Thyroid gland (tissue), 4 donors: Measurements from ENCODE around the gene NTNG1. TPM values are rescaled to one million over a fixed set of nuclear protein-coding genes. Genes with fewer than 3 reads are reported as not detected.

Experiments used
- DNase-seq, 2 donors: peaks; one replicate each; pipeline ENCODE4 v3.0.0-alpha.2; 2019
- H3K27ac ChIP-seq, 3 donors: fragments of 200-600 bp; sonication (generic); 1 replicate in 2 of 3; 2 replicates in 1 of 3; pipeline ENCODE4 v1.5.1; 2016 to 2019; ENCODE audit warnings: mild to moderate bottlenecking in 1 of 3, moderate library complexity in 1 of 3
- H3K27me3 ChIP-seq: fragments of 200-600 bp; sonication (generic); one replicate; pipeline ENCODE4 v1.5.1; 2019
- H3K36me3 ChIP-seq, 2 donors: fragments of 200-600 bp; sonication (generic); one replicate each; pipeline ENCODE4 v1.5.1; 2016 to 2019
- H3K4me1 ChIP-seq, 2 donors: fragments of 200-600 bp; sonication (generic); one replicate each; pipeline ENCODE4 v1.5.1; 2017 to 2019
- H3K4me3 ChIP-seq, 3 donors: fragments of 200-600 bp; sonication (generic); replicated peaks in 1 of 3; 1 replicate in 2 of 3; 2 replicates in 1 of 3; pipeline ENCODE4 v1.5.1; 2016; ENCODE audit warnings: mild to moderate bottlenecking in 1 of 3
- H3K9me3 ChIP-seq: fragments of 200-600 bp; sonication (generic); one replicate; pipeline ENCODE4 v1.5.1; 2017
- CTCF ChIP-seq, 6 experiments: fragments of 200-600 bp in 3 of 6; fragments of 450-650 bp in 3 of 6; sonication (generic) in 3 of 6; IDR thresholded peaks; one replicate each; pipeline ENCODE4 v1.5.1; 2016 to 2019; ENCODE audit warnings: antibody characterized with exemption in 6 of 6, mild to moderate bottlenecking in 2 of 6, inconsistent platforms in 1 of 6, moderate library complexity in 1 of 6
- POLR2A ChIP-seq, 2 donors: fragments of 450-650 bp; IDR thresholded peaks; one replicate each; pipeline ENCODE4 v1.6.1; 2017; ENCODE audit warnings: antibody characterized with exemption in 2 of 2, mild to moderate bottlenecking in 2 of 2, moderate library complexity in 1 of 2
- WGBS, 2 donors: methylation state at CpG; one replicate each; pipeline ENCODE4 v1.1.5; 2017; 5-methylcytosine and 5-hydroxymethylcytosine counted together
- intact Hi-C: fragments of 100-400 bp; cut with DNase I; formaldehyde crosslinking; loops from one replicate; pipeline ENCODE4 v1.15.1; 2023
- total RNA-seq, 4 donors: library from RNA; depleted of rRNA; stranded (reverse); fragments of >200 nt; gene quantifications; one replicate each; pipeline ENCODE4 v1.2.3, GENCODE V29; 2016

NTNG1 gene
- total RNA-seq, 4 donors from 2014 or later: 0.33 to 0.56 (median 0.54) TPM; not detected in 1

- Histone ChIP-seq H3K4me1 (no peaks in the 10 kb centered on the region), H3K27ac (no peak overlapping the region), H3K27me3 (no peaks in the 10 kb centered on the region), H3K36me3 (no peaks in the 10 kb centered on the region), H3K4me3 (no peak overlapping the region), H3K9me3 (no peaks in the 10 kb centered on the region)
- intact Hi-C loops: no loop called here
- DNase-seq: no peak
- WGBS, 2 donors: 72 to 73% methylated on average over 4 of the region's 4 CpGs
- no peak for TF ChIP-seq CTCF (IDR thresholded peaks at IDR 0.05)
- no peak for TF ChIP-seq POLR2A (IDR thresholded peaks at IDR 0.05)
Observed at GRCh38 chr1:107264007-107264406, 123.2 kb downstream of the NTNG1 start.

GRCh38 chr1:107264561-107264960 is 123.7 kb downstream of the NTNG1 start:
- no peak for TF ChIP-seq CTCF (IDR thresholded peaks at IDR 0.05)

GRCh38 chr1:107267489-107267888 is 126.7 kb downstream of the NTNG1 start:
- DNase-seq: no peak
- no peaks in the 10 kb centered on the region for H3K27me3 ChIP-seq
- H3K36me3 ChIP-seq: no peaks in the 10 kb centered on the region
- 60 to 63% methylated on average over 3 of the region's 3 CpGs for WGBS, 2 donors
- no peak overlapping the region for H3K4me3 ChIP-seq
- TF ChIP-seq CTCF (IDR thresholded peaks at IDR 0.05) (no peak), POLR2A (IDR thresholded peaks at IDR 0.05) (no peak)
- no peaks in the 10 kb centered on the region for H3K4me1 ChIP-seq
- no peak overlapping the region for H3K27ac ChIP-seq
- intact Hi-C loops: no loop called here
- no peaks in the 10 kb centered on the region for H3K9me3 ChIP-seq

More at GRCh38 chr1:107264561-107264960, 123.7 kb downstream of the NTNG1 start:
- 74 to 75% methylated on average over 1 of the region's 1 CpG for whole genome bisulfite sequencing, 2 donors
- Histone ChIP-seq H3K27ac (no peak overlapping the region), H3K4me1 (no peaks in the 10 kb centered on the region), H3K36me3 (no peaks in the 10 kb centered on the region), H3K27me3 (no peaks in the 10 kb centered on the region), H3K9me3 (no peaks in the 10 kb centered on the region), H3K4me3 (no peak overlapping the region)
- DNase-seq: no peak
- intact Hi-C loops: no loop called here

DNA sequence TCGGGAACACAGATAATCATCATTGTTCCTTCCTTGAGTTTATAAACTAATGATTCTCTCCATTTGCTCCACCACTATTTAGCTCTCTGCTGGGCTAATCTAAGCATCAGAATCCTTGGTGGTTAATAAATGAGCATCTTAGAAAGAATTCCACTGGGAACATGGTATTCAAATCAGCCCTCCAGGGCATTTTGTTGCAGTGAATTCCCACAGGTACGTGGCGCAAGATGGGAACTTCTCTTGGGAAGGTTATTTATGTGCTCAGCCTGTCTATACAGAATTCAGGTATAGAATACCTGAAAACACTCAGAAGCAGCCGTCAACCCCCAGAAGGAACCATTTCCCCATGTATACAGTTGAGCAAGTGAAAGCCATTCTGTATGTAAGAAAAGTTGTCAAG is 131.5 kb downstream of the NTNG1 start:
- Histone ChIP-seq H3K9me3 (no peaks in the 10 kb centered on the region), H3K27me3 (no peaks in the 10 kb centered on the region), H3K27ac (no peak overlapping the region), H3K36me3 (no peaks in the 10 kb centered on the region), H3K4me1 (no peaks in the 10 kb centered on the region), H3K4me3 (no peak overlapping the region)
- no peak for DNase-seq
- intact Hi-C loops: no loop called here
- TF ChIP-seq POLR2A (IDR thresholded peaks at IDR 0.05): no peak
- no peak for TF ChIP-seq CTCF (IDR thresholded peaks at IDR 0.05)
- 86% methylated on average over 4 of the region's 4 CpGs for WGBS, 2 donors

DNA sequence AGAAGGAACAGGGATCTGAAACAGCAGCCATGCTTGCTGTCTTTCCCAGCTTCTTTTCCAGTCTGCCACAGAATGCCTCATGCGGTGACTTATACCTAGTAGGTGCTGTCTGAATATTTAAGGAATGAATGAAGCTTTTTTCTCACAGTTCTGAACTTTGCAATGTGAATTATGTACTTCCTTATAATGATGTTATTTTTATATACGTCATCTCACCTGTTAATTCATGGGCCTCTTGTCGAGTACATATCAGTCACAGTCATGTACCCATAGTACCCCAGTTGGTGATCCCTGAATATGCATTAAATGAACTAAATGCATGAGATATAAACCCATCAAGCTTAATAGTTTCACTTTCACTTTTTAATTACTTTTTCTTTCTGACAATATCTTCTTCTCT is 132.7 kb downstream of the NTNG1 start:
- Histone ChIP-seq H3K9me3 (no peaks in the 10 kb centered on the region), H3K27ac (no peak overlapping the region), H3K4me1 (no peaks in the 10 kb centered on the region), H3K4me3 (no peak overlapping the region), H3K27me3 (no peaks in the 10 kb centered on the region), H3K36me3 (no peaks in the 10 kb centered on the region)
- no peak for DNase-seq
- TF ChIP-seq CTCF (IDR thresholded peaks at IDR 0.05) (no peak), POLR2A (IDR thresholded peaks at IDR 0.05) (no peak)
- intact Hi-C loops: no loop called here
- 88 to 89% methylated on average over 3 of the region's 3 CpGs for WGBS, 2 donors
